NCI-H146 treated with DMSO at 0.1 percent for 48 hours (cell line): Measurements from ENCODE around the gene SPEG.
"Not testable (repeated sequence)": the region's sequence is repeated elsewhere in the genome, so short reads cannot be mapped to it uniquely, and the experiment has no call there.

ENCODE experiments used
- DNase-seq: peaks from one replicate; lab custom pipeline; 2025; ENCODE audit not compliant: unreplicated experiment; lab: John Stamatoyannopoulos, UW

The SPEG gene

DNA sequence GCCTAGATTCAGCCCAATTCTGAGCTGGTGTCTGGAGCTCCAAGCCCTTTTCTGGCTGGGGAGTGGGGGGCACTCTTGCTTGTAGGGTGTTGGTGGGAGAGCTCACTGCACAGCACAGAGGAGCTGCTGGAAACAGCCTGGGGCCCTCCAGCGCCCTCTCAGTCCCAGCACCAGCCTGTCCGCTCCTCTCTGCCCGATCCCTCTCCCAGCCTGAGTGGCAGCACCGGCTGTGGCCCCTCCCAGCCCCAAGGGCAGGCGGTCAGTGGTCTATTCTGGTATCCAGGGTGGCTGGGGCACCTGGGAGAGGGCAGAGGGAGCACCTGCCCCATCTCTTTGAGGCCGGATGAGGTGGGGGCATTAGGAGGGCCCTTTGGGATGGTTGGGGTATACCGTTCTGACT, 29.7 kb upstream of the SPEG start:
- DNase-seq, result no peak

DNA sequence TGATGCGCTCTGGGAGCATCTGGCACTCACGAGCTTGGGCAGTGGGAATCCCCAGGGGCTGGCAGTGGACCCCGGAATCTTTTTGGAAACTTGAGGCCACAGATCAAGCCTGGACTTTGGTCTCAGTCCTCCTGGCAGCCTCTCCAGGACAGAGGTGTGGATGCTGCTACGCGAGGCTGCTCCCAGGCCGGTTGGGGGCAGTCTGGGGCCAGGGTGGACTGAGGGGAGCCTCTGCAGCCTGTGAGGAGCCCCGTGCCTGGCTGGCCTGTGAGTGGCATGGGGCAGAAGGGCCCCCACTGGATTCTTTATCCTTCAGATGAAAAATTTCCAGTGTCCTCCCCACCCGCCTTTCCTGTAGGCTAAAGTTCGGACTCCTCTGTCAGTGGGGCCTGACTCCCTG, 29.2 kb upstream of the SPEG start:
- no peak for DNase-seq

DNA sequence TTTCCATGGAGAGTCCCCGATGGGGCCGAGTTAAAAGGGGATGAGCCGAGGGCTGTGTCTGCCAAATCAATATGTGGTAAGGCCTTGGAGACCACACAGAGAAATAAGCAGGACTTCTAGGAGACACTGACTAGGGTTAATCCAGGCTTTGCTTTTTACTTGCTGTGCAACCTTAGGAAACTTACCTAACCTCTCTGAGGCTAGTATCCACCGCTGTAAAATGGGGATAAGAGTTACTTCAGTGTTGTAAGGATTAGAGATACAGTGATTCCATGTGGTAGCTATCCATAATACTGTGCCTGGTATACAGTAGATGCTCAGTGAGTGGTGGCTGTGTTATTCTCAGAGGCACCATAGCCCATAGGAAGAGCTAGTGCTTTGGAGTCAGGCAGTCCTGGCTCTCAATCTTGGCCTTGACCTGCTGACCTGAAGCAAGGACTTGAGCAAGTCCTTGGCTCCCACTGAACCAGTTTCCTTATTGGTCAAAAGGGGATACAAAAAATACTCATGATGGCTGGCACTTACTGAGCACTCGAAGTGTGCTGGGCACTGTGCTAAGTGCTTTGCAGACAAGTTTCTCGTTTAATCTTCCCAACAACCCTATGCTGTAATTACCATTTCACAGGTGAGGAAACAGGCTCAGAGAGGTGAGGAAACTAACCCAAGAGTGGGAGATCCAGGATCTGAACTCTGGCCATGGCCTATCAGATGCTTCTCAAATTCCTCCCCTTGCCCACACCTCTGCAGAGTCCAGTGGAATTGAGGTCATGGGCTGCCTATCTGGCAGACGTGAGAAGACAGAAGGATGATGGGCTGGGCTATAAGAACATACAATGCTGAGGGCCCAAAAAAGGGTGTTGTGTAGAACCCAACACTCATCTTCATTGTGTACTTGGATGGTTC, 28.4 kb upstream of the SPEG start:
- DNase-seq, result no peak

DNA sequence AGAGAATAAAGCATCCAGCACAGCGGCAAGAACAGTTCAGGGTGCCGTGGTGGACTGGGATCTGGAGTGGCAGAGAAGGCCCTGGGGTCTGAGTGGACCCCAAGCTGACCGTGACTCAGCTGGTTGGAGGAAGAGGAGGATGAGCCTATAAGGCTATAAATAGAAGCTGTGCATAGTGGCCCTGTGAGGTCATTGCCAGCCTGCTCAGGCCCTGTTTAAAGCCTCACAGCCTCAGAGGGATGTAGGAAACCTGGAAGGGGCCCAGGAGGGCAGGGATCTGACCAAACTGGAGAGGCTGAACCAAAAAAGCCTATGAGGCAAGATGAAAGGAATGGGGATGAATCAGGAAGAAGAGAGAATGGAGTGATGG, 27.8 kb upstream of the SPEG start:
- DNase-seq, result no peak

DNA sequence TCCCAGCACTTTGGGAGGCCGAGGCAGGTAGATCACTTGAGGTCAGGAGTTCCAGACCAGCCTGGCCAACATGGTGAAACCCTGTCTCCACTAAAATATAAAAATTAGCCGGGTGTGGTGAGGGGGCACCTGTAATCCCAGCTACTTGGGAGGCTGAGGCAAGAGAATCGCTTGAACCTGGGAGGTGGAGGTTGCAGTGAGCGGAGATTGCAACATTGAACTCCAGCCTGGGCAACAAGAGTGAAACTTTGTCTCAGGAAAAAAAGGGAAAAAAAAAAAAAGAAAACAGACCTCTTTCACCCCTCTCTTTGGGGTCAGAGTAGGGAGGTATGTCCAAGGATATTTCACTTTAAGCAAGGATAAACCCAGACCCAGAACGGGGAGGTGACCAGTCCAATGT, 27.3 kb upstream of the SPEG start:
- not testable (repeated sequence) for DNase-seq

DNA sequence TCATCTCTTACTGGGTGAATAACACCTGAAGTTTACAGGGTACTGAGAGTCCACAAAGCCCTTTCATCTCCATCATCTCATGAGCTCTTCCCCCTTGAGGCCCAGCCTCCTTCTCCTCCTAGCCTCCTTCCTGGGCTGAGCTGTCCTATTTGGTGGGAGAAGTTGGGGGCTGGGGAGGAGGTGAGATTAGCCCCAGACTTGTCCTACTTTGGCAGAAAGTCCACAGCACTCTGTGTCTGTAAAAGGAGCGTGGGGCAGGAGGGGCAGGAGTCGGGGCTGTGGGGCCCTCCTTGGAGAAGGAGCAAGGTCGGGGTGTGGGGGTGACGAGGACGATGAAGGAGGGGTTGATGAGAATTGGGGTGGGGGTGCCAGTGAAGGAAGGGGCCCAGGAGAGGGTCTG, 26.4 kb upstream of the SPEG start:
- no peak for DNase-seq

DNA sequence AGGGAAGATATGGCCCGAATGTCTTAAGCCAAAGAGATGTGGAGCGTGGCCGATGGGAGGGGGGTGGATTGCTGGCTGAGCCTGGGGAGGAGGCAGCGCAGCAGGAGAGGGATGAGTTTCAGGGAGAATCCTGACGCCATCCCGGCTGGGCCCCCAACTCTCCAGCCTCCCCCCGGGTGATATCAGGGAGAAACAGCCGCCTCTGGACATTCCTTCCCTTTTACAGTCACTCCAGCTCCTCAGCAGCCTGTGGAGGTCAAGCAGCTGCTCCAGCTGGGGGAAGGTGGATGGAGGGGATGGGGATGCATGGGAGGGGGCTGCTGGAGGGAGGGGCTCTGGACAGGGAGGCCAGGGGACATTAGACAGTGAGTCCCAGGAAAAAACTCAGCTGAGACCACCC, 26.0 kb upstream of the SPEG start:
- no peak for DNase-seq

DNA sequence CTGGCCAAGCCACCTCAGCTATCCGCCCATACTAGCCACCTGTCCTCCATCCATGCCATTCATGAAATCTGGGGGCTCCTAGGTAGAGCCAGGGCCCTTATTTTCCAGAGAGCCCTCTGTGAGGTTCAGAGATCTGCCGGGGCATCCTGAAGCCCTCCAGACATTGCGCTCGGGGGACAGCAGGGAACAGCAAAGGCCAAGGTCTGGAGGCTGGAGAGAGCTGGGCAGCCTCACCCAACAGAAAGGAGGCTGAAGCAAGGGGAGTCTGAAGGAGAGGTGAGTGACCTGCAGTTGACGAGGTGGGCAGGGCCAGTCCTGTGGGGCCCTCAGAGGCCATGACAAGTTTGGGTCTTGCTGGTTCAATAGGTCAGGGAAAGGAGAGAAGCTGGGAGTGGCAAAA, 25.0 kb upstream of the SPEG start:
- no peak for DNase-seq

DNA sequence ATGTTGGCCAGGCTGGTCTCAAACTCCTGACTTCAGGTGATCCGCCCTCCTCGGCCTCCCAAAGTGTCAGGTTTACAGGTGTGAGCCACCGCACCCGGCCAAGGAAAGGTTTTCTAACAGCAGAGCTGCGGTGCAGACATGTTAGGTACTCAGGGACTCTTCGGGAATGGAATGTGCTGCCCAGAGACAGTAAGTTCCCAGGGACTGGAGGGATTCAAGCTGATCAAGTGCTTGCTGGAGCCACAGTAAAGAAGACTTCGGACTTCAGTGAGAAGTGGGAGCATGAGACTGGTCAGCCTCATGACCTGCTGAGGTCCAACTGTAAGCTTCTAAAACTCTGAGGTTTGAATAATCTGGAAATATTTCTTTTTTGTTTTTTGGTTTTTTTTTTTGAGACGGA, 24.3 kb upstream of the SPEG start:
- no peak for DNase-seq

DNA sequence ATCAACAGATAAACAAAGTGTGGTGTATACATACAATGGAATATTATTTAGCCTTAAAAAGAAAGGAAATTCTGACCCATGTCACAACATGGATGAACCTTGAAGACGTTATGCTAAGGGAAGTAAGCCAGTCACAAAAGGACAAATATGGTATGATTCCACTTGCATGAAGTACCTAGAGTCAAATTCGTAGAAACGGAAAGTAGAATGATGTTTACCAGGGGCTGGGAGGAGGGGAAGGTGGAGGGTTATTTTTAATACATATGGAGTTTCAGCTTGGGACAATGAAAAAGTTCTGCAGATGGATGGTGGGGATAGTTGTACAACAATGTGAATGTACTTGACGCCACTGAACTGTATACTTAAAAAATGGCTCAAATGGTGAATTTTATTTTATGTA, 19.8 kb upstream of the SPEG start:
- no peak for DNase-seq

DNA sequence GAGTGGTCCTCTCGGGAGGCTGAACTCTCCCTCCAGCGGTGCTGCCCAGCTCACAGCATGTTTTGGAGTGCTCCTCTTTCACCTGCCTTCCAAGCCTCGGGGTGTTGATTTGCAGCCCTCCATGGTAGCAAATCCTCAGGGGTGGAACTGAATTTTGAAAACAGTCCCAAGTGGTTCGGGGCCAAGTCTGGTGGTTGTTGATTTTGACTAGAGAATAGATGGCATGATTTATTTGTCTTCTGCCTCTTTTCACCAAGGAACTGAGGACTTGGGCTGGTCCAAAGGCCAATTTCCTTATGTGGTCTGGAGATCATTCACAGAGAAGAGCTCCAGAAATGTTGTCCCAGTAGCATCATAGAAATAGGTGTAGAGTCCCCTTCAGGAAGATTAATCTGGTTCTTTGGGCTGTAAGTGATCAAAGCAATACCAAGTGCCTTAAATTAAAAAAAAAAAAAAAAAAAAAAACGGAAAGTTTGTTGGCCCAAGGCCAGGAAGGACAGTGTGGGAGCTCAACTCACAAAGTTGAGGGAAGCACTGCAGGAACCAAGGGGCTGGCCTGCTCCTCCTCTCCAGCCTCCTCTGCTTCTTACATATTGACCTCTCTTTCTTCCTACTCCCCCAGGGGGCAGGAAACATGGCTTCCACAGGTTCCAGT, 18.9 kb upstream of the SPEG start:
- DNase-seq, result no peak

DNA sequence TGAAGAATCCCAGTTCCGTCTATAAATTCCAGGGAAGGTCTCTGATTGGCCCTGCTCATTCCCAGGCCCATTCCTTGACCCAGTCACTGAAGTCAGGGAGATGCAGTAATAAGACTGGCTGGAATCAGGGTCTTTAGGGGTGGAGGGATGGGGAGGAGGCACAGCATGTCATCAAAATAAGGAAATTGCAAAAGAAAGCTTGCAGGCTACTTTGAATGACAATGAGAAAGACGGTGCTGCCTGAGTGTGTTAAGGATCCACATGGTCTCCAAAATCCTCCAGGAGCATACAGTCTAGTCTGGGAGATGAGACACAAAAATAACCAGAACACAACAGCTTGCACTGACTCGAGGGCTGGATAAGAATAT, 18.4 kb upstream of the SPEG start:
- DNase-seq, result no peak

DNA sequence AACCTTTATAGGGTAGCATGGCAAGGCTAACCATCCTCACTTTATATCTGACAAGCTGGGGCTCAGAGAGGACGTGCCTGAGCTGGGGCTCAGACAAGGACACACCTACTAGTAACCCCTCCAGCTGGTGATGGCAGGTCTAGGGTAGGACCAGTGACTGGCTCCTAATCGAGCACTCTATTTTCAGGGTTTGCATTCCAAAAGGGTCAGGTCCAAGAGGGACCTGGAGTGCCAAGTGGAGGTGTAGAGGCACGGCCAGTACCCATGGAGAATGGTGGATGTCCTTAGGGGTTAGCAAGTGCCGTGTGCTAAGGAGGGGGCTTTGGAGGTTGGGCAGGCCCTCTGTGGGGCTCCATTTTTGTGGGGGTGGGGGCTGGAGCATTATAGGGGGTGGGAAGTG, 17.7 kb upstream of the SPEG start:
- no peak for DNase-seq

DNA sequence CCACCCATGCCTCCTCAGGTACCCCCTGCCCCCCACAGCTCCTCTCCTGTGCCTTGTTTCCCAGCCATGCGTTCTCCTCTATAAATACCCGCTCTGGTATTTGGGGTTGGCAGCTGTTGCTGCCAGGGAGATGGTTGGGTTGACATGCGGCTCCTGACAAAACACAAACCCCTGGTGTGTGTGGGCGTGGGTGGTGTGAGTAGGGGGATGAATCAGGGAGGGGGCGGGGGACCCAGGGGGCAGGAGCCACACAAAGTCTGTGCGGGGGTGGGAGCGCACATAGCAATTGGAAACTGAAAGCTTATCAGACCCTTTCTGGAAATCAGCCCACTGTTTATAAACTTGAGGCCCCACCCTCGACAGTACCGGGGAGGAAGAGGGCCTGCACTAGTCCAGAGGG, 17.3 kb upstream of the SPEG start:
- no peak for DNase-seq

DNA sequence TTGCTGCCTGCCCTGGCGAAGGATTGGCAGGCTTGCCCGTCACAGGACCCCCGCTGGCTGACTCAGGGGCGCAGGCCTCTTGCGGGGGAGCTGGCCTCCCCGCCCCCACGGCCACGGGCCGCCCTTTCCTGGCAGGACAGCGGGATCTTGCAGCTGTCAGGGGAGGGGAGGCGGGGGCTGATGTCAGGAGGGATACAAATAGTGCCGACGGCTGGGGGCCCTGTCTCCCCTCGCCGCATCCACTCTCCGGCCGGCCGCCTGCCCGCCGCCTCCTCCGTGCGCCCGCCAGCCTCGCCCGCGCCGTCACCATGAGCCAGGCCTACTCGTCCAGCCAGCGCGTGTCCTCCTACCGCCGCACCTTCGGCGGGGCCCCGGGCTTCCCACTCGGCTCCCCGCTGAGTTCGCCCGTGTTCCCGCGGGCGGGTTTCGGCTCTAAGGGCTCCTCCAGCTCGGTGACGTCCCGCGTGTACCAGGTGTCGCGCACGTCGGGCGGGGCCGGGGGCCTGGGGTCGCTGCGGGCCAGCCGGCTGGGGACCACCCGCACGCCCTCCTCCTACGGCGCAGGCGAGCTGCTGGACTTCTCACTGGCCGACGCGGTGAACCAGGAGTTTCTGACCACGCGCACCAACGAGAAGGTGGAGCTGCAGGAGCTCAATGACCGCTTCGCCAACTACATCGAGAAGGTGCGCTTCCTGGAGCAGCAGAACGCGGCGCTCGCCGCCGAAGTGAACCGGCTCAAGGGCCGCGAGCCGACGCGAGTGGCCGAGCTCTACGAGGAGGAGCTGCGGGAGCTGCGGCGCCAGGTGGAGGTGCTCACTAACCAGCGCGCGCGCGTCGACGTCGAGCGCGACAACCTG, 16.3 kb upstream of the SPEG start, which contains the start of gene DES:
TSS of gene DES (plus strand) at position 223 of the 857 bp plus-strand sequence. CDS start at position 309, 86 bp downstream.
- no peak for DNase-seq

DNA sequence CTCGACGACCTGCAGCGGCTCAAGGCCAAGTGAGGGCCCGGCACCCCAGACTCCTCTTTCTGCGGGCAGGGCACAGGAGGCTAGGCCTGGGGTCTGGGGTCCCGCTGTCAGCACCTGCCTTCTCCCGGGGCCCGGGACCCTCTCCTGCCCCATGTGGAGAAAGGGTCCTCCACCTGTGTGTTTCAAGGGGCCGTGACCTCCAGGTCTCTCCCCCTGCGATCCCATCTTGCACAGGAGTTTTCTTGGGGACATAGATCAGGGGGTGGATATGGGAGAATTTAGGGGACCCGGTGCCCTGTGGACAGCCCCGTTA, 15.7 kb upstream of the SPEG start:
- DNase-seq, result no peak

DNA sequence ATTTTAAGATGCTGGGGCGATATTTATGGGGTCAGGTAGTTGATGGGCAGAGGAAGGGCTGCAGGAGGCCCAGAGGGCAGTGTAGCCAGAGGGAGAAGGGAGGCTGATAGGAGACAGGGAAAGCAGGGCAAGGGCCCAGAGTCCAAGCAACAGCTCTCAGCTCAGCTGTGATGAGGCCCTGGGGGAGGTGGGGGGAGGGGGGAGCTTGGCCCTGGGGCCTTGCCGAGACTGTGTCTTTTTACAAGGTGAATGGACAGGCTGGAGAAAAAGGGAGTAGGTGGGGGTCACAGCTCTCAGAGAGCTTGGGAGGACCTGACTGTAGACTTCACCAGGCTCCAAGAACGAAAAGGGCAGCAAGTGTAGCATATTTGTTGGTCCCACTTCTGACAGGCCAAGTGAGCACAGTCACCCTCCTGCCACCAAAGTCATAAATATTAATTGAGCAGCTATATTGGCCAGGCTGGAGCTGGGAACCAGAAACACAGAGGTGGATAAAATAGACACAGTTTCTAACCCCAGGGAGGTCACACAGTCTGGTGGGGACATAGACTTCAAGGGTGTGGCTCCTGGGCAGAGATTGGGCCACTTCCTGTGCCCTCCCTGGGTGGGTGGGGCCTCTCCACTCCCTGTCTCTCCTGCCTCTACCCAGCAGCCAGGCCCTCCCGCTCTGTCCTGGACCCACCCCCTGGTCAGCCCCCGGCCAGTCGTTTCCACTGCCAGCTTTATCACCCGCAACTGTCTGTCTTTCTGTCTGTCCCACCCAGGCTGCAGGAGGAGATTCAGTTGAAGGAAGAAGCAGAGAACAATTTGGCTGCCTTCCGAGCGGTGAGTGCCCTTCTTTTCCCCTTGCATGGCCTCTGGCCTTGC, 15.1 kb upstream of the SPEG start:
- DNase-seq, result no peak

DNA sequence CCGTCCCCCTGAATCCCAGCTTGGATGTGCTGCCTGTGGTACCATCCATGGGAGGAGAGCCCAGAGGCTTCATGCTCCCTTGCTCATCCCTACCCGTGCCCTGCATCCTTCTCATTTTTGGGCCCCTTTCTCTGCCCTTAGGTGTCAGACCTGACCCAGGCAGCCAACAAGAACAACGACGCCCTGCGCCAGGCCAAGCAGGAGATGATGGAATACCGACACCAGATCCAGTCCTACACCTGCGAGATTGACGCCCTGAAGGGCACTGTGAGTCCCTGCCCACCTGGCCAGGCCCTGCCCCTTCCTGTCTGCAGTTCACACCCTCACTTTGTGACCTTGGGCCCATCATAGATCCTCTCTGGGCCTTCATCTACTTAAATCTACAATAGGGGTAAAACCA, 14.0 kb upstream of the SPEG start:
- DNase-seq, result no peak

DNA sequence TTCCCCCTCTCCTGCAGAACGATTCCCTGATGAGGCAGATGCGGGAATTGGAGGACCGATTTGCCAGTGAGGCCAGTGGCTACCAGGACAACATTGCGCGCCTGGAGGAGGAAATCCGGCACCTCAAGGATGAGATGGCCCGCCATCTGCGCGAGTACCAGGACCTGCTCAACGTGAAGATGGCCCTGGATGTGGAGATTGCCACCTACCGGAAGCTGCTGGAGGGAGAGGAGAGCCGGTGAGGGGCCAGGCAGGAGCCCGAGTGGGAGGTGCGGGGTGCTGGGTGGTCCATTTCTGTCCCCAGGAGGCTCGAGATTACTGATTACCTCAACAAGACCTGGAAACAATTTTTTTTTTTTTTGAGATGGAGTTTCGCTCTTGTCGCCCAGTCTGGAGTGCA, 13.3 kb upstream of the SPEG start:
- no peak for DNase-seq

DNA sequence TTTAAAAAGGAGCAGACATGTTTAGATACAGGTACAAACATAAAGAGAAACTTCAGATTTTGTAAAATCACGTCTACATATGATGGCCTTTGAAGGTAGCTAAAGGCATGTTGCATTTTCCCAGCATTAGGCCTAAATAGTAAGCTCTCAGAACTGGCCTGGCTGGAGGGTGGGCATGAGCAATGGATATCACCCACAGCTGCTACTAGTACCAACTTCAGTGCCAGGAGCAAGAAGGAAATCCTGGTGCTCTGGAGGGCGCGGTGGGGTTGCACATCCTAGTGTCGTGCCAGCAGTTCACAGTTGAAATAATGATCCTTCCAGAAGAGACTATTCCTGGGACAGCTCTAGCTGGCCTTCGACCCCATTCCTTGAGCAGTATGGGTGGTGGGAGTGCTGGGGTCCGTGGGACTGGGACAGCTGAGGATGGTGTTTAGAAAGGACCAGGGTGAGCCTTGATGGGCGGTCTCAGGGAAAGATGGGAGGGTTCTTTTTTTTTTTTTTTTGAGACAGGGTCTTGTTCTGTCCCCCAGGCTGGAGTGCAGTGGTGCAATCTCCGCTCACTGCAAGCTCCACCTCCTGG, 11.6 kb upstream of the SPEG start:
- DNase-seq, result no peak
